ENCODE results near the gene SGCB. TPM values are rescaled to one million over a fixed set of nuclear protein-coding genes. Genes with fewer than 3 reads are reported as not detected.

SGCB gene
- total and polyA plus RNA-seq, 2 donors (not counting 1 experiment from before 2014, with no cell fraction given), result 45.9 to 72.2 TPM

- Histone ChIP-seq H3K79me2 (ENCODE audit: control insufficient read depth, insufficient read depth, low read length) (peaks cover 46% of the 10 kb centered on the region), H3K4me3 (replicated peaks in 1 of 4; ENCODE audit: control extremely low read depth in 1 of 4, insufficient read depth in 1 of 4, low read depth in 3 of 4, low read length in 4 of 4) (no peak overlapping the region), H3K9me3 (ENCODE audit: control insufficient read depth, insufficient read depth, low read depth, low read length) (no peaks in the 10 kb centered on the region), H3K36me3 (ENCODE audit: control insufficient read depth, insufficient read depth, low read length) (peaks cover 1% of the 10 kb centered on the region), H3K27ac (ENCODE audit: insufficient read depth, low read length) (no peak overlapping the region), H3K27me3 (ENCODE audit: control insufficient read depth, insufficient read depth, low read length) (peaks cover 2% of the 10 kb centered on the region), H2AFZ (ENCODE audit: low read length) (no peak overlapping the region), H4K20me1 (ENCODE audit: control insufficient read depth, extremely low read depth, insufficient read depth, low read length) (no peaks in the 10 kb centered on the region), H3K9ac (ENCODE audit: insufficient read depth, low read length) (no peak overlapping the region), H3K4me1 (ENCODE audit: control insufficient read depth, extremely low read depth, insufficient read depth, low read length) (peaks cover 2% of the 10 kb centered on the region), H3K4me2 (ENCODE audit: extremely low read depth, insufficient read depth, low read length) (no peak overlapping the region)
- DNase-seq (ENCODE audit: low read depth in 2 of 2), result no peak
- TF ChIP-seq EZH2 (IDR thresholded peaks at IDR 0.05; ENCODE audit: low read length, missing control alignments) (no peak), CTCF (conservative IDR thresholded peaks at IDR 0.05 in 1 of 2, IDR thresholded peaks at IDR 0.05 in 1 of 2; ENCODE audit: low read depth in 1 of 2, low read length in 2 of 2) (no peak)
These were observed 2.9 kb downstream of the SGCB start for GRCh38 chr4:52035190-52035589.

- peaks cover 1% of the 10 kb centered on the region for H3K36me3 ChIP-seq (ENCODE audit: control insufficient read depth, insufficient read depth, low read length)
- H3K9me3 ChIP-seq (ENCODE audit: control insufficient read depth, insufficient read depth, low read depth, low read length), result no peaks in the 10 kb centered on the region
- DNase-seq (ENCODE audit: low read depth in 2 of 2), result no peak
- H3K27ac ChIP-seq (ENCODE audit: insufficient read depth, low read length), result no peak overlapping the region
- H3K9ac ChIP-seq (ENCODE audit: insufficient read depth, low read length), result no peak overlapping the region
- H2AFZ ChIP-seq (ENCODE audit: low read length), result no peak overlapping the region
- H4K20me1 ChIP-seq (ENCODE audit: control insufficient read depth, extremely low read depth, insufficient read depth, low read length), result no peaks in the 10 kb centered on the region
- TF ChIP-seq EZH2 (IDR thresholded peaks at IDR 0.05; ENCODE audit: low read length, missing control alignments), result no peak
- TF ChIP-seq CTCF (conservative IDR thresholded peaks at IDR 0.05 in 1 of 2, IDR thresholded peaks at IDR 0.05 in 1 of 2; ENCODE audit: low read depth in 1 of 2, low read length in 2 of 2), result no peak
- no peaks in the 10 kb centered on the region for H3K27me3 ChIP-seq (ENCODE audit: control insufficient read depth, insufficient read depth, low read length)
- H3K79me2 ChIP-seq (ENCODE audit: control insufficient read depth, insufficient read depth, low read length), result peaks cover 38% of the 10 kb centered on the region
- H3K4me2 ChIP-seq (ENCODE audit: extremely low read depth, insufficient read depth, low read length), result no peak overlapping the region
- H3K4me3 ChIP-seq (replicated peaks in 1 of 4; ENCODE audit: control extremely low read depth in 1 of 4, insufficient read depth in 1 of 4, low read depth in 3 of 4, low read length in 4 of 4), result no peak overlapping the region
- H3K4me1 ChIP-seq (ENCODE audit: control insufficient read depth, extremely low read depth, insufficient read depth, low read length), result no peaks in the 10 kb centered on the region
These were observed 6.1 kb downstream of the SGCB start for GRCh38 chr4:52032005-52032404.

GRCh38 chr4:52028970-52029369, 9.1 kb downstream of the SGCB start:
- Histone ChIP-seq H2AFZ (ENCODE audit: low read length) (no peak overlapping the region), H3K9me3 (ENCODE audit: control insufficient read depth, insufficient read depth, low read depth, low read length) (no peaks in the 10 kb centered on the region), H3K4me1 (ENCODE audit: control insufficient read depth, extremely low read depth, insufficient read depth, low read length) (no peaks in the 10 kb centered on the region), H3K27me3 (ENCODE audit: control insufficient read depth, insufficient read depth, low read length) (no peaks in the 10 kb centered on the region), H3K4me2 (ENCODE audit: extremely low read depth, insufficient read depth, low read length) (no peak overlapping the region), H3K27ac (ENCODE audit: insufficient read depth, low read length) (no peak overlapping the region), H3K79me2 (ENCODE audit: control insufficient read depth, insufficient read depth, low read length) (peaks cover 10% of the 10 kb centered on the region), H3K9ac (ENCODE audit: insufficient read depth, low read length) (no peak overlapping the region), H3K4me3 (replicated peaks in 1 of 4; ENCODE audit: control extremely low read depth in 1 of 4, insufficient read depth in 1 of 4, low read depth in 3 of 4, low read length in 4 of 4) (no peak overlapping the region), H4K20me1 (ENCODE audit: control insufficient read depth, extremely low read depth, insufficient read depth, low read length) (no peaks in the 10 kb centered on the region), H3K36me3 (ENCODE audit: control insufficient read depth, insufficient read depth, low read length) (peaks cover 4% of the 10 kb centered on the region)
- peak; percentile 59 to 85 for DNase-seq (ENCODE audit: low read depth in 2 of 2)
- TF ChIP-seq CTCF (conservative IDR thresholded peaks at IDR 0.05 in 1 of 2, IDR thresholded peaks at IDR 0.05 in 1 of 2; ENCODE audit: low read depth in 1 of 2, low read length in 2 of 2) (no peak), EZH2 (IDR thresholded peaks at IDR 0.05; ENCODE audit: low read length, missing control alignments) (no peak)

Data from fibroblast of lung (primary cell).